Suppressor macrophage treated with lipopolysaccharide for 1 hour (primary cell): ENCODE results near the gene TSGA10.
"Not testable (repeated sequence)": the region's sequence is repeated elsewhere in the genome, so short reads cannot be mapped to it uniquely, and the experiment has no call there.

Source experiments
- DNase-seq, 3 donors: peaks; one replicate each; pipeline ENCODE4 v3.0.0-alpha.2; 2020 to 2022

Gene TSGA10

GRCh38 chr2:99153921-99154604, 679 bp downstream of the TSGA10 start:
- no peak for DNase-seq

- no peak for DNase-seq
These were observed 2.4 kb downstream of the TSGA10 start for GRCh38 chr2:99152199-99152895.

GRCh38 chr2:99150706-99151105, 4.0 kb downstream of the TSGA10 start:
- DNase-seq = peak; percentile 54 to 86 (median 80)

- peak; percentile 89 to 96 (median 95) for DNase-seq
These were observed 13.3 kb downstream of the TSGA10 start, which contains the start of gene C2orf15 for GRCh38 chr2:99141110-99142108. TSS of gene C2orf15 (plus strand) at chr2:99141707. CDS start at chr2:99150559, 8,852 bp downstream.

- no peak for DNase-seq
These were observed 14.0 kb downstream of the TSGA10 start for GRCh38 chr2:99140860-99141109.

GRCh38 chr2:99140056-99140859, 14.5 kb downstream of the TSGA10 start:
- DNase-seq = peak in 1 of 3 donors; percentile 35

- peak in 1 of 3 donors; percentile 23 for DNase-seq
These were observed 15.7 kb downstream of the TSGA10 start for GRCh38 chr2:99139003-99139402.

GRCh38 chr2:99135044-99135556, 19.6 kb downstream of the TSGA10 start:
- DNase-seq = not testable (repeated sequence)

GRCh38 chr2:99127981-99128380, 26.8 kb downstream of the TSGA10 start:
- peak in 2 of 3 donors; percentile 10 to 25 for DNase-seq

- DNase-seq = no peak
These were observed 42.1 kb downstream of the TSGA10 start for GRCh38 chr2:99112617-99113016.

- DNase-seq = no peak
These were observed 42.8 kb downstream of the TSGA10 start for GRCh38 chr2:99111945-99112344.

- DNase-seq = peak in 1 of 3 donors; percentile 19
These were observed 43.5 kb downstream of the TSGA10 start for GRCh38 chr2:99111236-99111635.

- DNase-seq = peak; percentile 8 to 47 (median 22)
These were observed 47.8 kb downstream of the TSGA10 start for GRCh38 chr2:99106913-99107312.

GRCh38 chr2:99104006-99104405, 50.7 kb downstream of the TSGA10 start:
- DNase-seq = no peak

- peak; percentile 36 to 57 (median 44) for DNase-seq
These were observed 53.0 kb downstream of the TSGA10 start for GRCh38 chr2:99101697-99102096.

GRCh38 chr2:99096728-99097127, 58.0 kb downstream of the TSGA10 start:
- no peak for DNase-seq

GRCh38 chr2:99088017-99088416, 66.7 kb downstream of the TSGA10 start:
- no peak for DNase-seq

- DNase-seq = no peak
These were observed 68.4 kb downstream of the TSGA10 start for GRCh38 chr2:99086385-99086784.

GRCh38 chr2:99085421-99085820, 69.3 kb downstream of the TSGA10 start:
- peak; percentile 27 to 42 (median 36) for DNase-seq

GRCh38 chr2:99084256-99084655, 70.5 kb downstream of the TSGA10 start:
- DNase-seq = no peak

GRCh38 chr2:99081891-99082290, 72.9 kb downstream of the TSGA10 start:
- no peak for DNase-seq

GRCh38 chr2:99079226-99079625, 75.5 kb downstream of the TSGA10 start:
- DNase-seq = no peak
